Measurements from ENCODE around the gene PBX3.

Gene PBX3

GRCh38 chr9:125984461-125984860 is 237.3 kb downstream of the PBX3 start:
- H3K27ac ChIP-seq (ENCODE audit: low read depth, low read length): no peak overlapping the region
- peaks cover 12% of the 10 kb centered on the region; the same call in 1 of the 2 replicates for H3K27me3 ChIP-seq (ENCODE audit: insufficient read depth, low read length)
- H2AFZ ChIP-seq (ENCODE audit: low read length, unreplicated experiment): no peak overlapping the region
- H3K4me3 ChIP-seq (ENCODE audit: low read depth, low read length): no peak overlapping the region
- no peaks in the 10 kb centered on the region for H3K36me3 ChIP-seq (ENCODE audit: insufficient read depth, low read length)
- no peaks in the 10 kb centered on the region for H3K79me2 ChIP-seq (ENCODE audit: control insufficient read depth, insufficient read depth, low read length, unreplicated experiment)
- H3K4me1 ChIP-seq (ENCODE audit: control insufficient read depth, insufficient read depth, low read length, unreplicated experiment): no peaks in the 10 kb centered on the region

DNA sequence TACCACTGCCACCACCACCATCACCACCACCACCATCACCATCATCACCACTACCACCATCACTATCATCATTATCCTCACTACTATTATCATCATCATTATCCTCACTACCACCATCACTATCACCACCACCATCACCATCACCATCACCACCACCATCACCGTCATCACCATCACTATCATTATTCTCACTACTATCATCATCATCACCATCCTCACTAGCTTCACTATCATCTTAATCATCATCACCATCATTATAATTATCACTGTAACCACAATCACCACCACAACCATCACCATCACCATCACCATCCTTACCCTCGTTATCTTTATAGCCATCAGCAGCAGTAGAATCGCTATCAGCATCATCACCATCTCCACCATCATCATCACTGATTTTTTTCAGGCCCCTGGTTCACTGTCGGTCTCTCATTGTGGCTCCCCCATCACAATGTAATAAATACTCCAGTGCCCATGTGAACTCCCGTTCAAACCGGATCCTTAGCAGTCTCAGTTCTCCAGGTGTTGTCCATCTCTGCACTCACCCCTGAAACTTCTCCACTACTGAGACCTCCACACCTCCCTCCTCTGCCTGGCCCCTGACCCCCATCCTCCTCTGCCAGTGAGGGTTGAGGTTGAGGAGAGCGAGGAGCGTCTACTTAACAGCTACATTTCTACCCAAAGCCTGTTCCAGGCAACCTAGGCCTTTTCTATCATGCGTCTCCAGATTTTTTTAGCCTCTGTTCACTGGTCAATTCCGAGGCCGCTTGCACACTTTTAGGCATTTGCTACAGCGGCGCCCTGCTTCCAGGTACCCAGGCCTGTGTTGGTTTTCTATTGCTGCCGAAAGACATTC is 238.2 kb downstream of the PBX3 start:
- Histone ChIP-seq H3K27me3 (ENCODE audit: insufficient read depth, low read length) (peaks cover 9% of the 10 kb centered on the region; the same call in 1 of the 2 replicates), H3K79me2 (ENCODE audit: control insufficient read depth, insufficient read depth, low read length, unreplicated experiment) (no peaks in the 10 kb centered on the region)

GRCh38 chr9:125985998-125986655 is 239.0 kb downstream of the PBX3 start:
- Histone ChIP-seq H3K36me3 (ENCODE audit: insufficient read depth, low read length) (no peaks in the 10 kb centered on the region), H3K79me2 (ENCODE audit: control insufficient read depth, insufficient read depth, low read length, unreplicated experiment) (no peaks in the 10 kb centered on the region), H3K4me1 (ENCODE audit: control insufficient read depth, insufficient read depth, low read length, unreplicated experiment) (no peaks in the 10 kb centered on the region), H3K27me3 (ENCODE audit: insufficient read depth, low read length) (peaks cover 8% of the 10 kb centered on the region; the same call in 1 of the 2 replicates), H3K27ac (ENCODE audit: low read depth, low read length) (no peak overlapping the region), H2AFZ (ENCODE audit: low read length, unreplicated experiment) (no peak overlapping the region), H3K4me3 (ENCODE audit: low read depth, low read length) (no peak overlapping the region)

More for the DNA sequence above, 238.2 kb downstream of the PBX3 start:
- H3K27ac ChIP-seq (ENCODE audit: low read depth, low read length): no peak overlapping the region
- H3K36me3 ChIP-seq (ENCODE audit: insufficient read depth, low read length): no peaks in the 10 kb centered on the region
- H2AFZ ChIP-seq (ENCODE audit: low read length, unreplicated experiment): no peak overlapping the region
- no peaks in the 10 kb centered on the region for H3K4me1 ChIP-seq (ENCODE audit: control insufficient read depth, insufficient read depth, low read length, unreplicated experiment)
- H3K4me3 ChIP-seq (ENCODE audit: low read depth, low read length): no peak overlapping the region

GRCh38 chr9:125986966-125987365 is 239.8 kb downstream of the PBX3 start:
- Histone ChIP-seq H3K79me2 (ENCODE audit: control insufficient read depth, insufficient read depth, low read length, unreplicated experiment) (no peaks in the 10 kb centered on the region), H3K27ac (ENCODE audit: low read depth, low read length) (no peak overlapping the region)

GRCh38 chr9:125987420-125987819 is 240.2 kb downstream of the PBX3 start:
- Histone ChIP-seq H3K27me3 (ENCODE audit: insufficient read depth, low read length) (peaks cover 8% of the 10 kb centered on the region; the same call in 1 of the 2 replicates), H2AFZ (ENCODE audit: low read length, unreplicated experiment) (no peak overlapping the region), H3K36me3 (ENCODE audit: insufficient read depth, low read length) (no peaks in the 10 kb centered on the region), H3K4me1 (ENCODE audit: control insufficient read depth, insufficient read depth, low read length, unreplicated experiment) (no peaks in the 10 kb centered on the region), H3K79me2 (ENCODE audit: control insufficient read depth, insufficient read depth, low read length, unreplicated experiment) (no peaks in the 10 kb centered on the region), H3K4me3 (ENCODE audit: low read depth, low read length) (no peak overlapping the region), H3K27ac (ENCODE audit: low read depth, low read length) (no peak overlapping the region)

More at GRCh38 chr9:125986966-125987365, 239.8 kb downstream of the PBX3 start:
- Histone ChIP-seq H3K4me3 (ENCODE audit: low read depth, low read length) (no peak overlapping the region), H3K27me3 (ENCODE audit: insufficient read depth, low read length) (peaks cover 8% of the 10 kb centered on the region; the same call in 1 of the 2 replicates), H3K4me1 (ENCODE audit: control insufficient read depth, insufficient read depth, low read length, unreplicated experiment) (no peaks in the 10 kb centered on the region), H2AFZ (ENCODE audit: low read length, unreplicated experiment) (no peak overlapping the region), H3K36me3 (ENCODE audit: insufficient read depth, low read length) (no peaks in the 10 kb centered on the region)

- Histone ChIP-seq H3K27me3 (ENCODE audit: insufficient read depth, low read length) (no peaks in the 10 kb centered on the region), H3K4me1 (ENCODE audit: control insufficient read depth, insufficient read depth, low read length, unreplicated experiment) (no peaks in the 10 kb centered on the region), H2AFZ (ENCODE audit: low read length, unreplicated experiment) (no peak overlapping the region), H3K27ac (ENCODE audit: low read depth, low read length) (no peak overlapping the region), H3K36me3 (ENCODE audit: insufficient read depth, low read length) (no peaks in the 10 kb centered on the region), H3K79me2 (ENCODE audit: control insufficient read depth, insufficient read depth, low read length, unreplicated experiment) (no peaks in the 10 kb centered on the region), H3K4me3 (ENCODE audit: low read depth, low read length) (no peak overlapping the region)
Measured at GRCh38 chr9:125988479-125989050, 241.4 kb downstream of the PBX3 start.

DNA sequence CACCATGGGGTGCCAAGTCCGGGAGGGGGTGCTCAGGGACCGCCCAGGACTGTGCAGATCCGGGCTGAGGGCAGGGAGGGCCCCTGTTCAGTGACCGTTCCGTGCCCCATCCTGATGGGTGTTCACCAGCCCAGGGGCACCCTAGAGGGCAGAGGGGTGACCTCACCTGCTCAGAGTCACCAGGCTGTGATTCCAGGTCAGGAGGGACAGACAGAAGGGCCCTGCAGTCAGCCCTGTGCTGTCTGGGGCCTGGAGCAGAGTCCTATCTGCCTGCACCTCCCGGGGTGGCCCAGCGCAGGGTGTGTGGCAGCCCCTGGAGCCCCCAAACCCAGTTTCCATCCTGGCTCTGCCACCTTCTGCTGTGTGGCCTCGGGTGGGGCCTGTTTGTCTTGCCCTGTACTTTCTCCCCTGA is 241.9 kb downstream of the PBX3 start:
- H3K79me2 ChIP-seq (ENCODE audit: control insufficient read depth, insufficient read depth, low read length, unreplicated experiment): no peaks in the 10 kb centered on the region
- H3K27me3 ChIP-seq (ENCODE audit: insufficient read depth, low read length): no peaks in the 10 kb centered on the region
- no peaks in the 10 kb centered on the region for H3K36me3 ChIP-seq (ENCODE audit: insufficient read depth, low read length)
- H2AFZ ChIP-seq (ENCODE audit: low read length, unreplicated experiment): no peak overlapping the region
- H3K4me3 ChIP-seq (ENCODE audit: low read depth, low read length): no peak overlapping the region
- no peak overlapping the region for H3K27ac ChIP-seq (ENCODE audit: low read depth, low read length)
- H3K4me1 ChIP-seq (ENCODE audit: control insufficient read depth, insufficient read depth, low read length, unreplicated experiment): no peaks in the 10 kb centered on the region

DNA sequence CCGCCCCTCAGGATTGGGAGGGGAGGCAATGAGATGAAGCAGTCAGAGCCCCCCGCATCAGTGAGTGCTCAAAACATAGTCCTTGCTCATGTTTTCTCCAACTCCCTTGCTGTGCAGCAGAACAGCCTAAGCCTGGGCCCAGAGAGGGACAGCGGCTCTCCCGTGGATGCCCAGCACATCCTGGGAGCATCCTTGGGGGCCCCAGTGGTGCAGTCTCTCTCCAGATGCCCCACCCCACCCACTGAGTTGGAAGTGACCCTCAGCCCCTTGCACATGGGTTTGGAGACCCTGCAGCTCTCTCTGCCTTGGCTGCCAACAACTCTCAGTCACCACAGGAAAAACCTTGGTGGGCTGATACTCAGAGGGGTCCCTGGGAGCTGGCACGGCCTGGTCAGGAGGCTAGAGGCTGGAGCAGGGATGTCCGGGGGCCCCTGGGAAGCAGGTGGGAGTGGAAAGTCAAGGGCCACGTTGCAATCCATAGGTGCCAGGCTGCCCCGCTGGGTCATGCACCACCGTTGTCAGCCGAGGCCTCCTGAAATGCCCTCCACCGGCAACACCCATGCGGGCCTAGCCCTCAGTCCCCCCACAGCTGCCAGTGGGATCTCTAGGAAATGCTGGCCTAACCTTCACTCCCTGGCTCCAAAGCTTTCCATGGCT is 242.5 kb downstream of the PBX3 start:
- Histone ChIP-seq H3K79me2 (ENCODE audit: control insufficient read depth, insufficient read depth, low read length, unreplicated experiment) (no peaks in the 10 kb centered on the region), H3K4me1 (ENCODE audit: control insufficient read depth, insufficient read depth, low read length, unreplicated experiment) (no peaks in the 10 kb centered on the region), H3K4me3 (ENCODE audit: low read depth, low read length) (no peak overlapping the region), H3K36me3 (ENCODE audit: insufficient read depth, low read length) (no peaks in the 10 kb centered on the region), H3K27me3 (ENCODE audit: insufficient read depth, low read length) (no peaks in the 10 kb centered on the region), H3K27ac (ENCODE audit: low read depth, low read length) (no peak overlapping the region), H2AFZ (ENCODE audit: low read length, unreplicated experiment) (no peak overlapping the region)

DNA sequence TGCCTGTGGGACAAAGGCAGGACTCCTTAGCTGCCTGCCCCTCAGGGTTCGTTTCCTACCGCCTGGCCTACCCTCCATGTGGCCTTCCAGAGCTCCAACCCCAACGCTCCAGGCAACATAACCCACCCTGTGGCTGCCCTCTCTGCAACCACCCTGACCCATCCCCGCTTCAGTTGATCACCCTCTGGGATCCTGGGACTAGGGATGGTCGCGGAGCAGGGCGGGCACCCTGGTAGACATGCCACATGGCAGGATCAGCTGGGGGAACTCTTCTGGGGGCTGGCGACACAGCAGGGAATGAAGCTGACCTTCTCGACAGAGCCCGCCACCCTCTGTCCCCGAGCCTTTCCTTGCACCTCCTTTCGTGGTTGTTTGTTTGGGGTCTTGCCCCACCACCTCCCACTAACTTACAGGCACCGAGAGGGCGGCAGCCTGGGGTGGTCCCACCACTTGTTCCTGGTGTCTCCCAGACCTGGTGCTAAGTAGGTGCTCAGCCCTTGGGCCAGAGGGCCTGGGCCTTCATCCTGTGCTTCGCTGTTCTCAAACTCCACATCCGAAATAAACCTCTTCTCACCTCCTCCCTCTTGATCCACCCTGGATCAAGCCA is 243.1 kb downstream of the PBX3 start:
- no peaks in the 10 kb centered on the region for H3K79me2 ChIP-seq (ENCODE audit: control insufficient read depth, insufficient read depth, low read length, unreplicated experiment)
- H3K4me3 ChIP-seq (ENCODE audit: low read depth, low read length): no peak overlapping the region
- H2AFZ ChIP-seq (ENCODE audit: low read length, unreplicated experiment): no peak overlapping the region
- H3K27me3 ChIP-seq (ENCODE audit: insufficient read depth, low read length): no peaks in the 10 kb centered on the region
- no peak overlapping the region for H3K27ac ChIP-seq (ENCODE audit: low read depth, low read length)
- H3K36me3 ChIP-seq (ENCODE audit: insufficient read depth, low read length): no peaks in the 10 kb centered on the region
- no peaks in the 10 kb centered on the region for H3K4me1 ChIP-seq (ENCODE audit: control insufficient read depth, insufficient read depth, low read length, unreplicated experiment)

DNA sequence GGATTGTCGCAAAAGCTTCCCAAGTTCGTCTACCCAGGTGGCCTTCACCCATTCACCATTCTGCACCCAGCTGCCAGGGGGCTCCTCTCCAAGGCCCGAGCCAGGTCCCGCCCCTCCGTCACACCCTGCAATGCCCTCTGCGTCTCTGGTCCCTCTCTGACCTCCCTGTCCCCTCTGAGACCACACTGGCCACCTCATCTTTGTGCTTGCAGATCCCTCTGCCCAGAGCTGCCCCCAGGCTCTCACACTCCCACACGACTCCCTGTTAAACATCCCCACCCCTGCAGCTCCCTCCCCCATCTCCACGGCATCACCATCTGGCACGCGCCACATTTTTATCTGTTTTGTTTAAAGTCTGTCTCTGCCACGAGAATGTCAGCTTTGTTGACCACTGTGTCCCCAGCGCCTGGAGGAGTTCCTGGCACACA is 243.6 kb downstream of the PBX3 start:
- Histone ChIP-seq H3K79me2 (ENCODE audit: control insufficient read depth, insufficient read depth, low read length, unreplicated experiment) (no peaks in the 10 kb centered on the region), H3K27me3 (ENCODE audit: insufficient read depth, low read length) (no peaks in the 10 kb centered on the region), H3K4me1 (ENCODE audit: control insufficient read depth, insufficient read depth, low read length, unreplicated experiment) (no peaks in the 10 kb centered on the region), H3K27ac (ENCODE audit: low read depth, low read length) (no peak overlapping the region), H2AFZ (ENCODE audit: low read length, unreplicated experiment) (no peak overlapping the region), H3K4me3 (ENCODE audit: low read depth, low read length) (no peak overlapping the region), H3K36me3 (ENCODE audit: insufficient read depth, low read length) (no peaks in the 10 kb centered on the region)
